ENCODE data around the gene ZNF581. TPM values are rescaled to one million over a fixed set of nuclear protein-coding genes. Genes with fewer than 3 reads are reported as not detected.
A peak's percentile ranks its signal among the peaks of the same experiment; 100 is the strongest.

ZNF581 gene
- polyA plus RNA-seq, 3 donors = 25.1 to 31.6 (median 29.4) TPM

- no peak for DNase-seq
- Histone ChIP-seq H3K4me1 (ENCODE audit: control insufficient read depth in 1 of 2, insufficient read depth in 2 of 2, low read length in 2 of 2) (peaks cover 34 to 60% of the 10 kb centered on the region in 2 donors), H3K4me2 (replicated peaks; ENCODE audit: extremely low read depth, low read length, poor library complexity, severe bottlenecking) (peak overlapping the region; percentile 77), H3K27me3 (ENCODE audit: control insufficient read depth in 2 of 2, insufficient read depth in 2 of 2, low read length in 2 of 2) (no peaks in the 10 kb centered on the region), H3K4me3 (replicated peaks in 1 of 3; ENCODE audit: low read depth in 2 of 3, low read length in 3 of 3) (peak overlapping the region in 1 of 3 experiments; percentile 81), H3K27ac (ENCODE audit: low read depth in 1 of 2, low read length in 2 of 2) (peak overlapping the region in 1 of 2 donors; percentile 85), H2AFZ (ENCODE audit: insufficient read depth, low read depth, low read length, poor library complexity, severe bottlenecking) (no peak overlapping the region), H3K9me3 (replicated peaks in 1 of 2; ENCODE audit: control insufficient read depth in 1 of 2, insufficient read depth in 1 of 2, low read length in 2 of 2) (no peaks in the 10 kb centered on the region), H4K20me1 (ENCODE audit: insufficient read depth, low read length) (peaks cover 20% of the 10 kb centered on the region), H3K79me2 (ENCODE audit: insufficient read depth, low read length) (peaks cover 67% of the 10 kb centered on the region), H3K9ac (ENCODE audit: insufficient read depth, low read length, poor library complexity, severe bottlenecking) (no peak overlapping the region), H3K36me3 (replicated peaks in 1 of 2; ENCODE audit: control insufficient read depth in 1 of 2, insufficient read depth in 2 of 2, low read length in 2 of 2) (peaks cover 0 to 25% of the 10 kb centered on the region in 2 donors)
- Mint-ChIP-seq H3K4me1 (peaks cover 54% of the 10 kb centered on the region), H3K27ac (peak overlapping the region in 6 of 7 donors; percentile 22 to 97 (median 94)), H3K27me3 (ENCODE audit: low read depth in 3 of 3) (no peaks in the 10 kb centered on the region), H3K9me3 (peaks cover 0 to 2% (median 0%) of the 10 kb centered on the region in 7 donors), H3K4me3 (peak overlapping the region; percentile 34 to 92), H3K36me3 (peaks cover 12 to 25% of the 10 kb centered on the region in 2 donors)
- intact Hi-C loops (cut with micrococcal nuclease) = loop anchor here in 1 of 2 donors (10.0 kb wide), 1 partner anchor 199 kb away; the partner anchor contains the start of gene UBE2S
- TF ChIP-seq CTCF (IDR thresholded peaks at IDR 0.05) = no peak
- 83% methylated on average over 16 of the region's 22 CpGs for WGBS (ENCODE audit: insufficient coverage)
These were observed 39.7 kb upstream of the ZNF581 start for GRCh38 chr19:55603581-55604292.

GRCh38 chr19:55605207-55605636 lies 38.2 kb upstream of the ZNF581 start:
- Mint-ChIP-seq H3K27me3 (ENCODE audit: low read depth in 3 of 3) (no peaks in the 10 kb centered on the region), H3K9me3 (no peaks in the 10 kb centered on the region), H3K4me1 (peaks cover 62% of the 10 kb centered on the region), H3K4me3 (peak overlapping the region; percentile 82 to 92), H3K36me3 (peaks cover 22 to 39% of the 10 kb centered on the region in 2 donors), H3K27ac (peak overlapping the region; percentile 92 to 97 (median 93))
- Histone ChIP-seq H3K4me1 (ENCODE audit: control insufficient read depth in 1 of 2, insufficient read depth in 2 of 2, low read length in 2 of 2) (peaks cover 34 to 60% of the 10 kb centered on the region in 2 donors), H4K20me1 (ENCODE audit: insufficient read depth, low read length) (peaks cover 35% of the 10 kb centered on the region), H3K27ac (ENCODE audit: low read depth in 1 of 2, low read length in 2 of 2) (peak overlapping the region; percentile 76 to 85), H3K27me3 (ENCODE audit: control insufficient read depth in 2 of 2, insufficient read depth in 2 of 2, low read length in 2 of 2) (no peaks in the 10 kb centered on the region), H3K4me3 (replicated peaks in 1 of 3; ENCODE audit: low read depth in 2 of 3, low read length in 3 of 3) (peak overlapping the region; percentile 64 to 92 (median 81)), H2AFZ (ENCODE audit: insufficient read depth, low read depth, low read length, poor library complexity, severe bottlenecking) (peak overlapping the region; percentile 65), H3K4me2 (replicated peaks; ENCODE audit: extremely low read depth, low read length, poor library complexity, severe bottlenecking) (peak overlapping the region; percentile 77), H3K9me3 (replicated peaks in 1 of 2; ENCODE audit: control insufficient read depth in 1 of 2, insufficient read depth in 1 of 2, low read length in 2 of 2) (no peaks in the 10 kb centered on the region), H3K79me2 (ENCODE audit: insufficient read depth, low read length) (peaks cover 81% of the 10 kb centered on the region), H3K9ac (ENCODE audit: insufficient read depth, low read length, poor library complexity, severe bottlenecking) (peak overlapping the region; percentile 78), H3K36me3 (replicated peaks in 1 of 2; ENCODE audit: control insufficient read depth in 1 of 2, insufficient read depth in 2 of 2, low read length in 2 of 2) (peaks cover 4 to 37% of the 10 kb centered on the region in 2 donors)
- DNase-seq = peak; percentile 87 to 90 (median 88)
- 0% methylated on average over 26 of the region's 43 CpGs for WGBS (ENCODE audit: insufficient coverage)
- no peak for TF ChIP-seq CTCF (IDR thresholded peaks at IDR 0.05)
- intact Hi-C loops (cut with micrococcal nuclease) = loop anchor here in 1 of 2 donors (5.0 to 10.0 kb wide), 3 partner anchors 37 to 200 kb away; partner anchors contain the start of genes UBE2S, ZNF580 and ZNF581

Measured in CD14-positive monocyte (primary cell).